GM18867 (cell line): Measurements from ENCODE around the gene IL17RC.

Source experiments
- ATAC-seq: cut with Tn5 transposase; IDR thresholded peaks from one replicate; pipeline ENCODE4 v1.9.1; 2021; ENCODE audit warnings: mild to moderate bottlenecking, moderate library complexity; ENCODE audit not compliant: unreplicated experiment

The IL17RC gene

DNA sequence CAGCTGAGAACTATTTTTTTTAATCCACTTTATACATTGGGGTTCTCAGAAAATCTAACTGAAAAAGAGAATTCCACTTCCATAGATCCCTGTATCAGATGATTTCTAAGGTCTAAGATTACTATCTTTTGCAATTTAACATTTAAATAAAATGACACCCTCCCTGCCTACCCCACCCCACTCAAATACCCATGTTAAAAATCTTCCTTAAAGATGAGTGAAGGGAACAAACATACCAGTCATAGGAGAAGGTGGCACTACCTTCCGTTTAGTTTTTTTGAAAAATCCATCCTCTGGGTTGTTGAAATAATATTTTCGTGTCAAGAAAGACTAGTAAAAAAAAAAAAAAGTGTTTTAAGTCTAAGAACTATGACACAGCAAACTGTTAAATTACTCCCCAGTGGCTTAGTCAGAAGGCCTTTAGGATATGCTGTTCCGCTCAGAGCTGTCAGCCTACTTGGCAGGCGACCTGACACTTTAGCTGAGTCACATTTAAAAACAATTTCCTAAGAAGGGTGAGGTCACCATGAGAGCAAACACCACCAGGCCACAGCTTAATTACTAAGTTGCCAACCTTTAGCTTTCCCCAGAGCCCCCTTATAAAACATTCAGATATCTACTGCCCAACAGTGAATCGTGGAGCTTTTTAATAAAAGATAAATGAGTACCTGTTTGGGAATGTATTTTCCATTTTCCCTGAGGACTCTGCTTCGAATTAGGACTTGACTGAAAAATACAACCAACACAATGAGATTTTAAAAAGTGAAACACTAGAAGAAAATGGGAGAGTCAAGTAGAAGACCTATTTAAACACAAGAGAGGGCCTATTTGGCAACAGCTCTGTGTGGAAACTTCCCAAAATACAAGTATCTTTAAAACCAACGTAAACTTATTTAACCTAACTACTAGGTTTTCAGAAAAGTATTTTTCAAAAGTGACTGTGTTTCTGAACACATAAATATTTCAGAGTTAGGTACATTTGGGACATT lies 60.1 kb downstream of the IL17RC start:
- ATAC-seq, result no peak

DNA sequence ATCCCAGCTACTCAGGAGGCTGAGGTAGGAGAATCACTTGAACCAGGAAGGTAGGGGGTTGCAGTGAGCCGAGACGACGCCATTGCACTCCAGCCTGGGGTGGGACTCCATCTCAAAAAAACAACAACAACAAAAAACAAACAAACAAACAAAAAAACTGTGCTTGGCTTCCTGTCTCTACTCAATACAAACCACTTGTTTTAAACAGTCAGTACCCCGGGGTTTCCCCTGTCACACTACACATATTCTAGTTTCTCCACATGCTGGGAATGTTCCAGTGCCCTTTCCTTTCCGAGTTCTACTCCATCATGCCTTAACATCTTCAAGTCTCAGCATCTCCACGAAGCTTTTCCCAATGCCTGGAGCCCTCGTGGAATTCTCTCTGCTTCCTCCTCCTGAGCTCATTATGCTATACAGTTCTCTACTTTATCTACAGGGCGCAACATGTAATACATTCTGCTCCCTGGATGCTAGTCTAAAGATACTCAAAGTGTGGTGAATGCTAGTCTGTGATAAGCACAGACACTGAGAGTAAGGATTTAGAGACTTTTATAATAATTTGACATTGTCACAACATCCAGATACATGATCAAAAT lies 61.9 kb downstream of the IL17RC start:
- ATAC-seq, result no peak

DNA sequence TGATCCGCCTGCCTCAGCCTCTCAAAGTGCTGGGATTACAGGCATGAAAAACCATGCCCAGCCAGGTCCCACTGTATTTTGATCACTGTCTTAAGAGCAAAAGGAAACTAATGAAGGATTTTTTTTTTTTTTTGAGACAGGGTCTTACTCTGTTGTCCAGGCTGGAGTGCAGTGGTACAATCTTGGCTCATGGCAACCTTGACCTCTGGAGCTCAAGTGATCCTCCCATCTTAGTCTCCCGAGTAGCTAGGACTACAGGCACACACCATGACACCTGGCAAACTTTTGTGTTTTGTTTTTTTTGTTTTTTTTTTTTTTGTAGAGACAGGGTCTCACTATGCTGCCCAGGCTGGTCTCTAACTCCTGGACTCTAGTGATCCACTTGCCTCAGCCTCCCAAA lies 63.4 kb downstream of the IL17RC start:
- no peak for ATAC-seq
